ENCODE measurements around the gene ANKRD44. TPM values are rescaled to one million over a fixed set of nuclear protein-coding genes. Genes with fewer than 3 reads are reported as not detected.

ANKRD44 gene
- total RNA-seq (ENCODE audit: low replicate concordance): 2.5 and 29.2 TPM in 2 replicates

- peak; percentile 75 for DNase-seq (ENCODE audit: low read depth)
- TF ChIP-seq CTCF (IDR thresholded peaks at IDR 0.05; ENCODE audit: insufficient read depth, low read length): peak; percentile 23
- peak within 1 kb of the TSS; percentile 80 for H3K4me3 ChIP-seq (ENCODE audit: low read depth, low read length)
These were observed at the start of gene ANKRD44 for GRCh38 chr2:197310271-197310985. ANKRD44 (minus strand) TSS chr2:197310780; CDS start chr2:197310604, 176 bp downstream.

- no peak for TF ChIP-seq CTCF (IDR thresholded peaks at IDR 0.05; ENCODE audit: insufficient read depth, low read length)
- no peak for DNase-seq (ENCODE audit: low read depth)
- no peak overlapping the region for H3K4me3 ChIP-seq (ENCODE audit: low read depth, low read length)
These were observed 49.3 kb upstream of the ANKRD44 start for GRCh38 chr2:197359859-197360258.

- H3K4me3 ChIP-seq (ENCODE audit: low read depth, low read length): no peak overlapping the region
- no peak for TF ChIP-seq CTCF (IDR thresholded peaks at IDR 0.05; ENCODE audit: insufficient read depth, low read length)
These were observed 48.4 kb upstream of the ANKRD44 start for GRCh38 chr2:197358931-197359330.

GRCh38 chr2:197357986-197358385 lies 47.4 kb upstream of the ANKRD44 start:
- H3K4me3 ChIP-seq (ENCODE audit: low read depth, low read length): no peak overlapping the region
- no peak for TF ChIP-seq CTCF (IDR thresholded peaks at IDR 0.05; ENCODE audit: insufficient read depth, low read length)
- DNase-seq (ENCODE audit: low read depth): no peak

More at GRCh38 chr2:197358931-197359330, 48.4 kb upstream of the ANKRD44 start:
- DNase-seq (ENCODE audit: low read depth): no peak

DNA sequence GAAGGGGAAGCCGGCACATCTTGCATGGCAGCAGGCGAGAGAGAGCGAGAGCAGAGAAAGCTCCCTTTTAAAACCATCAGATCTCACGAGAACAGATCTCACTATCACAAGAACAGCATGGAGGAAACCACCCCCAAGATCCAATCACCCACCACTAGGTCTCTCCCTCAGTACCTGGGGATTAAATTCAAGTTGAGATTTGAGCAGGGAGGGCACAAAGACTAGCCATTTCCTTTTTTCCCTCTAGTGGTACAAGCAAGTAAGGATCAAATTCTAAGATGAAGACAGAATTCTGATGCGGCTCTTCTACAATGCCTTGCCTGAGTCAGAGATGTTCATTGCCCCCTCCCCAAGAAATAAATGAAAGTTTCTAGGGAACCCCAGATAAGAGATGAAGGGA lies 45.6 kb upstream of the ANKRD44 start:
- TF ChIP-seq CTCF (IDR thresholded peaks at IDR 0.05; ENCODE audit: insufficient read depth, low read length): peak; percentile 52
- no peak overlapping the region for H3K4me3 ChIP-seq (ENCODE audit: low read depth, low read length)
- no peak for DNase-seq (ENCODE audit: low read depth)

DNA sequence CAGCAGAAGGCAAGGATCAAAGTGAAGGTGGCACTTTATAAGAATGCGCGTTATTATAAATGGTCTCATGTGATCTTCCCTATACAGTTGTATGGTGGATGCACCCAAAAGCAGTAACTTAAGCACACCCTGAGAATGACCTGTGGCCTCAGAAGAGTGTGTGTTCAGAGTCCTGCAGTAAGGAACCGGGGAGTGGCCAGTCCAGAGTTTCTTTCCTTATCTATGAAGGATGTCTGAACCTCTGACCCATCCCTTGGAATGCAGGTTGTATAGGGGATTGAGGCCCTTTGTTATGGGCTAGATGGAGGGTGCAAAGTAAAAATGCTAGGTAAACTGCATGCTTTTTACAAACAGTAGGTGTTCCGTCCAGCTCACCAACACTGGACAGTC lies 43.6 kb upstream of the ANKRD44 start:
- no peak for DNase-seq (ENCODE audit: low read depth)
- no peak for TF ChIP-seq CTCF (IDR thresholded peaks at IDR 0.05; ENCODE audit: insufficient read depth, low read length)
- H3K4me3 ChIP-seq (ENCODE audit: low read depth, low read length): no peak overlapping the region

Measured in fibroblast of the aortic adventitia (primary cell).